ENCODE data around the gene CNTLN.

- TF ChIP-seq POLR2A (IDR thresholded peaks at IDR 0.05) (no peak), POLR2AphosphoS5 (IDR thresholded peaks at IDR 0.05) (no peak)
Measured at GRCh38 chr9:17272536-17272935, 137.7 kb downstream of the CNTLN start.

Data from transverse colon (tissue), 3 donors.